GM19467 (cell line): ENCODE results near the gene KRT6C.

ENCODE experiments used
- ATAC-seq: cut with Tn5 transposase; IDR thresholded peaks from one replicate; pipeline ENCODE4 v1.9.1; 2021; ENCODE audit warnings: mild to moderate bottlenecking, moderate library complexity; ENCODE audit not compliant: unreplicated experiment

The KRT6C gene

DNA sequence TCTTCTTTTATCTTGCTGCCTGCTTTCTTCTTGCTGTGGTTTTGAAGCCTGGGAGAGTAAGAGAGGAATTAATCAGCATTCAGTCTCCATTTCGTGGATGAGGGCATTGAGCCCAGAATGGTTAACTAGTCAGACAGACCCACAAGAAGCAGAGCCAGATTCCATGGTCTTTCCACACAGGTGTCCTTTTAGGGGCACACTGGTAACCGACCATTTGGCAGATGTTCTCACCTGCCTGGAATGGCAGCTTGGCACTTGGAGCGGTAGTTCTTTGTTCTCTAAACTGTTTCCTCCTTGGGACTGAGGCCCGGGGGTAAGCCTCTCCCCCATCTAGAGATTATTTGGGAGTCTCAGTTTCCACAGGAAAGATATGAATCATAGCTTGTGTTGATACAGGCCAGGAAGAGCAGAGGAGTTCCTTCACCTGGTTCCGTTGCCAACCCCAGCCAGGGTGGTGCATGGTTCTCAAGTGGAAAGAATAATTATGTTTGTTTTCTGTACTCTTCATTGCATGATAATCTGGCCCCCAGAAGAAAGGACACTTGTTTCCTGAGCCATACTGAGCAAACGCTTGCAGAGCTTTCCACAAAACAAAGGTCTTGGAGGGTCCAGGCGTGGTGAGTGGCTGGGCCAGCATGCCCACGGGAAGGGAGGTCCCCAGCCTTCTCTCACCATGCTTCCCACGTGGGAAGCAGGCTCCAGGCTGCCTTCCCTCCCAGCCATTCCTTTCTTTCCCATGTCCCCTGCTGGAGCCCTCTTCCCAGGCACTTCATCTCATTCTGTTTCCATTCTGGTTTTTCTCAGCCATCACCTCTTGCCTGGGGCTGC is 37.4 kb downstream of the KRT6C start:
- no peak for ATAC-seq

DNA sequence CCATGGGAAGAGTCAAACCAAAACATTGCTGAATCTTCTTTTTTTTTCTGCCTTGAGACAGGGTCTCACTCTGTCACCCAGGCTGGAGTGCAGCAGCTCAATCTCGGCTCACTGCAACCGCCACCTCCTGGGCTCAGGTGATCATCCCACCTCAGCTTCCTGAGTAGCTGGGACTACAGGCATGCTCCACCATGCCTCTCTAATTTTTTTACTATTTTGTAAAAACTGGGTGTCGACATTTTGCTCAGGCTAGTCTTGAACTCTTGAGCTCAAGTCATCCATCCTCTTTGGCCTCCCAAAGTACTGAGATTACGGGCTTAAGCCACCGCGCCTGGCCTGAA is 38.0 kb downstream of the KRT6C start:
- no peak for ATAC-seq

DNA sequence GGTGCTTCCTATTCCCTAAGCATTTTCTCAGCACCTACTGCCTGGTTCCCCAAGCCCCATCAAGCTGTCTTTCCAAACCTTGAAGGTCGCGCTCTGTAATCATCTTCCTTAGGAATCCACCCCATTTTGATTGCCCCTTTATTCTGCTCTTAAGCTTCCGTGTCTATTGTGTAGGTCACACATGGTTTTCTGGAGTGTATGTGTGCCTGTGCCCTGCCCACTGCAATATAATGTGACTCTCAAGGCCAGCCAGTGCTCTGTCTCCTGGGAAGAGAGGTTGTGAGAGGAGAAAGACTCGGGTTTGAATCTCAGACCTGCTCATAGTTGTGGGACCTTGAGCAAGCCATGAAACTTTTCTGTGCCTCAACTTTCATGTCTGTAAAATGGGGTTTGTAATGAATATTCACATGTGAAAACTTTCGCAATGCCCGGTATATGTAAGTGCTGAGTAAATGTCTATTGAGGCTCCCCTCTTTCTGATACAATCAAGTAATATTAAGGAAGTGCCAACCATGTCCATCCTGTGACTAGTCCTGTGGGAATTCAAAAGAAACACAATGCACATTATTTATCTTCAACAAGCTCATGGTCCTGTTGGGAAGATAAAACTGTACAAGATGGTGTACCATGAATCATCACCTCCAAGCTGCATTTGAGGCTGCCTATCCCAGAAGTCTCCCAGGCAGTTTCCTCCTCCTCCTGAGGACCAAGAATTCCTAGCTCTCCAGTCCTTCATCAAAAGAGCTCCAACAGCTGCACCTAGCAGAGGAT is 38.7 kb downstream of the KRT6C start:
- no peak for ATAC-seq

DNA sequence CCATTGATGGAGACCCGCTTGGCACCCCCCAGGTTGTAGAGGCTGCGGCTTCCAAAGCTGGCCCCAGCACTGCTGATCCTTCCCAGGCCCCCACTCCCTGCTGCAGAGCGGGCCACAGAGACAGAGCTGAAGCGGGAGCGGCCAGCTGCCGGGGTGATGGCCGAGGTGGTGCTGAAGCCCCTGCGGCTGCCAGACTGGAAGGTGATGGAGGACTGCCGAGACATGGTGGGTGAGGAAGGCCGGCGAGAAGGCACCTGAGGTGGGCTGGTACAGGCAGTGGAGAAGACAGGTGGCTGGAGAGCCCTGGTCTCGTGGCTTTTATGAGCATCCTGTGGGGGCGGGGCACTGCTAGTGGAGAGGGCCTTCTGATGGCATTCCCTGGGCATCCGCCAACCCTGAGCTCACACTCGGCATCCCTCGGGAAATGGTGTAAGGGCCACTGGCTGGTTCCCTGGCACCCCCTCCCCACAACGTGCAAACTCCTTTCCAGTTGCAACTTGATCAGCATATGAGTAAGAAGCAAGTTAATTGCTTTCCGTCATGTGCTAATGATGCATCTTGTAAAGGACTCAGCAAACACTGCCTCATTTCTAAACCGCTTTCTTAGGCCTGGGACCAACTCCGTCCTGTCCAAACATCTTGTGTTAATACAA is 39.4 kb downstream of the KRT6C start, which contains the start of gene KRT75:
TSS of gene KRT75 (minus strand) at position 291 of the 653 bp plus-strand sequence. CDS start at position 224, 67 bp downstream.
- no peak for ATAC-seq

DNA sequence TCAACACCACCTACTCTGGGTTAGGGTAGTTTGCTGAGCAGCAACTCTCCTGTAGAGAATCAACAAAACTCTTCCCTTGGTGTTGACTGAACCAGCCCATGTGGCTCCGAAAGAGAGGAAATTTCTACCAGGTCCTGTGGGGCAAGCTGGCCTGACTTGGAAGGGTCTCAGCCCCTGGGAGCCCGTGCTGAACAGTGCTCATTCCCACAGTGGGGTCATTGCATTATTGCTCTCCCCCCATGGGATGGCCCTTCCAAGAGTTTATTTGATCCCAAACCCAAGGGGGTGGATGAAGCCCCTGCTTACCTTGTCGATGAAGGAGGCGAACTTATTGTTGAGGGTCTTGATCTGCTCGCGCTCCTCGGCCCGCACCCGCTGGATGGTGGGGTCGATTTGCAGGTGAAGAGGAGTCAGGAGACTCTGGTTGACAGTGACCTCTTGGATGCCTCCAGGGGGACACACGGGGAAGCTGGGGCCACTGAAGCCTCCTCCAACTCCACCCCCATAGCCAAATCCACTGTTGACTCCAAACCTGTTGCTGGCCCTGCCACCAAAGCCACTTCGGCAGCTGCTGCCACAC is 40.0 kb downstream of the KRT6C start:
- no peak for ATAC-seq

DNA sequence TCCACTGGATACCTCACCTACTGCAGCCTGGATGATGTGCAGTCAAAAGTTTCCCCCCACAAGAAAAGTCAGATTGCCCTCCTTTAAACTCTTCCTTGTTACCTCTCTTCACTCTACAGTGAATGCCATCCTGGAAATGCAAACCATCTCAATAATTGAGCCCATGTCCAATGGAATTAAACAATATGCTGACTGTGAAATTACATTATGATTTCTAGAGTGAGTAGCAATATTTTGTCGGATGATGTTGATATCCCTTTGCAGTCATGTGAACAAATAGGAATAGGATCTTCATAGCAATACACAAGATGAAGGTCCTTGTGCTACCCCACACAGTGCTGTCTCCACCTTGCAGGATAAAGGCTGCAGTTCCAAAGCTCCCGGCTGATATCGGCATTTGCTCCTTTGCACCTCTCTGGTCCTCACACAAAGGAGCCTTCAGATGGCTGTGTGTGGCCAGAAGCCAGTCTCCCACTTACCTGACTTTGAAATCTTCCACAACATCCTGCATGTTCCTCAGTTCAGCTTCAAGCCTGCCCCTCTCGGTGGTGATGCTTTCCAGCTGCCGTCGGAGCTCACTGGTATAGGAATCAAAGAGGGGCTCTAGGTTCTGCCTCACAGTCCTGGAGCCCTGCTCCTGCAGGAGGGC is 40.9 kb downstream of the KRT6C start:
- no peak for ATAC-seq

DNA sequence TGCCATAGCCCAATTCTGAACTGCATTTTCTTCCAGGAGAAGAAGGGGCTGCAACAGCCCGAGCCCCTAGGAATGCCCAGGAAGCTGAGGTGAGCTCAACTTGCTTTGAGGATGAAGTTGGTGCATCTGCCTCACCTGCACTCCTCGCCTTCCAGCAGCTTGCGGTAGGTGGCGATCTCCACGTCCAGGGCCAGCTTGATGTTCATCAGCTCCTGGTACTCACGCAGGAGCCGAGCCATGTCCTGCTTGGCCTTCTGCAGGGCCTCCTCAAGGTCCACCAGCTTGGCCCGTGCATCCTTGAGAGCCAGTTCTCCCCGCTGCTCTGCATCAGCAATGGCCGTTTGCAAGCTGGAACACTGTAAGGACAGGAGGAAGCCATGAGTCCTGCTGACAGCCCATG is 45.5 kb downstream of the KRT6C start:
- ATAC-seq: no peak

DNA sequence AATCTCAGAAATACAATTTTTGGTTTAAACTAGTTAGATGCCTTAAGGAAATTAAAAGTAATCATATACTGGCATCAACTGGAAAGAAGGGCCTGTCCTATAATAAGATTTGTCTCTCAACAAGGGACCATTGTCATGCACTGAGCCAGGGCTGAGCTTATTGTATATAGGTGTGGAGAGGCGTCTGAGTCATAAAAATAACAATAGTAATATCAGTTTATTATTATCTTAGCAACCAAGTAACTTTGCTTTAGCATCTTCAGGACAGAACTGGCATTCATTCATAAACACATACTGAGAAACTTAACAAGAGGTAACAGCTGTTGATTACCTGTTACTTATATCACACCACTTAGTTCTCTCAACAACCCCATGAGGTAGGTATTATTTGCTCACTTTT is 46.5 kb downstream of the KRT6C start:
- no peak for ATAC-seq

DNA sequence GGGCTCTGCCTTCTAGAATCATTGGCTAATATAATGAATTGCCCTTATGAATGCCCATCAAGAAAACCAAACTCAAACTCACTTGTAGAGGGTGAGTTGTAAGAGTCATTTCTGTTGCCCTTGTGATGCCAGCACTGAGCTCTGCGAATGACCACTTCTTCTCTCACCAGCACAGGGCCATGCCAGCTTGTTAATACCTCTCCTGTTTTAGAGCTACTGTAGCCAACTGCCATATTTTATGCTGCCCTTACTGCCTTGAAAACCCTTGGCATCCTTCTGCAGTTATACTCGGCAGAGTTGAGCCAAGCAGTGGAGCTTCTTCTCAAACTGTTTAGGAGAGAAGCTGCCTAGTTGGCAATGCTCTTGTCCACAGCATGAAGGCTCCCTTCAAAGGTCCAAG is 47.6 kb downstream of the KRT6C start:
- ATAC-seq: no peak

DNA sequence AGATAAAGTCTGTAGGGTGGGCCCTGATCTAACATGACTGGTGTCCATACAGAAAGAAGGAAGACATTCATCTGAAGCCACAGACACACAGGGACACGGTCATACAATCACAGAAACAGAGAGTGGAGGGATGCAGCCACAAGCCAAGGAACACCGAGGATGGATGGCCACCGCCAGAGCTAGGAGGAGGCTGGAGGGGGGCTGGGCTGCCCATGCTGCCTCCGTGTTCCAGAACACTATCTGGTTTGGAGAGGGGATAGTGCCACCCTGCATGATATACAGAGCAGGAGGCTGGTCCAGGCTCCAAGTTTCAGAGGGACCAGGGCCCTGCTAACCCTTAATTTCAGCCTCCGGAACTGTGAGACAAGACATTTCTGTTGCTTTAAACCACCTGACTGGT is 48.1 kb downstream of the KRT6C start:
- ATAC-seq: no peak

DNA sequence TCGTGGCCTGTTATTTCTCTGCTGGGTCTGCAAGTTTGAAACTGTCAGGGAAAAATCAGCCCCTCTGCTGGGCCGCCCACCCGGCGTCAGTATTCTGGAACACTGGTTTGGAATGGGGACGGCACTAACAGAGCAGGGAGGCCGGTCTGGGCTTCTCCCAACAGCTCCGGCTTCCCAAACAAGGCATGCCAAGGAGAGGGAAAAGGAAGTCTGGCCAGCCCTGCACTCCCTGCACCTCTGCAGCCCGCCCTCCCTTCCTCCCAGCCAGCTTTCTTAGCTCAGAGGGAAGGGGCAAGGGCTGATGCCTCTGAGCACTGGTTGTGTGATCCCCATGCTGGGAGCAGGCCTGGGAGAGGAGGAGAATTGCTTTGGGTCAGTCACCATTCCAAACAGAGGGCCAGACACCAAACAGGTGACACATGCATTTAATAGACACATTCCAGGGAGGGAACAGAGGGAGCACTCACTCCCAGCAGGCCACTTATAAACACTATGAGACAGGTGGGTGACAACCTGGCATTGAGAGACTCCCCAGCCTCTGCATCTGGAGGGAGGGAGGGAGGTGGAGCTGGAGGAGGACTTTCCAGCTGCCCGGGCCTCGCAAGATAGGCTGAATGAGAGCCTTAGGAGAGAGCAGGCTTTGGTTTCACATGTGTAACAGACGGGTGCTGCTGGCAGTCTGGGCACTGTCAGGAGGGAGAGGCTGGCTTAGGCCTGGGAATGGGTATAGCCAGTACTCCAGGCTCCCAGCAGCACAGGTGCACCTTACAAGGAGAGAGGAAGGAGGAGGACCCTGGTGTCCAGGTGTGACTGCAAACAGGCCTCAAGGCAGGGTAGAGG is 49.7 kb downstream of the KRT6C start:
- no peak for ATAC-seq

DNA sequence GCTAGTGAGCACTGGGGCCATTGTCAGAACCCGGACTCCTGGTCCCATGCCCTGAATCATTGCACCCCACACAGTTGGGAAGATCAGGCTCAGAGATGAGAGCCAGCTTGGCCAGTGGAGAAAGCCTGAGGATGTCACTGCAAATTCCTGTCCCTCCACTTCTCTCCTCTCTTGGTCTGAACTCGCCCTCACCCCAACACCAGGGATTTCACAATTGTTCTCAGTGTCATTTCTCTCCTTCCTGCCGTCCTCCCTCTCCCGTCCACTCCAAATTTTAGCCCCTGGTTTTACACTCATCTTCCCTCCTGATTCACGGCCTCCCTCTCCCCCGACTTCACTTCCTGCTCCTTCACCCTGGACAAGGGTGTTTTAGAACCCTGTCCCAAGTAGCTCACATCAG is 50.6 kb downstream of the KRT6C start:
- ATAC-seq: no peak

DNA sequence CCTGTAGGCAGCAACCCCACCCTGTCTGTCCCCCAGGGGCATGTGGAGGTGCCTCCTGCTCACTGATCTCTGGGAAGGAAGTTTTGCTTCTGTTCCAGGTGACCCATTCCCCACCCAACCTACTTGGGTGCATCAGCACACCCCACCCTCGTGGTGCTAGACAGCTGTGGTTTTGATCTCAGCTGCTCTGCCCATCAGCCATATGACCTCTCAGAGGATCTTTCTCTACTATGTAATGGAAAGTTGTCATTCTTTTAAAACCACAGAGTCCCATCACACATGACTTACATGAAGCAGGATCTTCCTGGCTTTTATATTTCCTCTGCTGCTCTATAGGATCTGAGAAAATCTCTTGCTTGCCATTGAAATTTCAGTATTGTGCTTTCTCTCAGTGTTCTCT is 53.9 kb downstream of the KRT6C start:
- ATAC-seq: no peak

DNA sequence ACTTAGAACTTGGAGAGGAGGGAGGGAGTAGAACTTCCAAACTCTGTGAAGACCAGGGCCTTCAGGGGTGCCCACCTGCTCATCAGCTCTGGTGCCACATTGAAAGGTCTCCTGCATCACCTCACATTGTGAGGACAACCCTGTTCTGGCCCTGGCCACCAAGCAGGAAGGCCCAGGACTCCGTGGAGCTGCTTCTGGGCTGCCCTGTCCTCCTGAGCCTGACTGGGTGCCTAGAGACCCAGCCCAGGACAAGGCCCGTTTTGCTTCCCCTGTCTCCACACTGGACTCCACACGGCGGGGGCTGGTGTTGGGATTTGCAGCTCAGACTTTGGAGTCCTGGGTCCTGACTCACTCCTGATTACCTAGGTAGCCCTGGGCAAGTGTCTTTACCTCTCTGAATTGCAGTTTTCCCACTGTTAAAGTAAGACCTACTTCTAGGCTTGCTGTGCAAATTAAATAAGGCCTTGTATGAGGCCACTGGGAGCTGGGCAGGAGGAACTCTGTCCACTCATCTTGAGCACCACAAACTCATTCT is 55.0 kb downstream of the KRT6C start:
- no peak for ATAC-seq
